Adrenal gland (tissue), 12 donors: ENCODE data around the gene EDN2. TPM values are rescaled to one million over a fixed set of nuclear protein-coding genes. Genes with fewer than 3 reads are reported as not detected.

Source experiments
- DNase-seq, 7 donors: peaks; one replicate each; pipeline ENCODE4 v3.0.0-alpha.2; 2019 to 2020
- H3K27ac ChIP-seq, 5 donors: fragments of 200-600 bp; sonication (generic) in 4 of 5; 1 replicate in 3 of 5; 2 replicates in 2 of 5; pipeline versions ENCODE4 v1.5.1 to v1.8.0; 2016 to 2020; ENCODE audit warnings: mild to moderate bottlenecking in 1 of 5
- H3K27me3 ChIP-seq: fragments of 200-600 bp; 2 replicates; pipeline ENCODE4 v1.8.0; 2021
- H3K36me3 ChIP-seq, 2 donors: fragments of 200-600 bp; replicated peaks in 1 of 2; 1 replicate in 1 of 2; 2 replicates in 1 of 2; pipeline versions ENCODE4 v1.5.1 to v1.8.0; 2018 to 2022
- H3K4me1 ChIP-seq, 2 donors: fragments of 200-600 bp; replicated peaks in 1 of 2; 1 replicate in 1 of 2; 2 replicates in 1 of 2; pipeline versions ENCODE4 v1.5.1 to v1.8.0; 2018 to 2021
- H3K4me3 ChIP-seq, 4 donors: fragments of 200-600 bp; sonication (generic) in 3 of 4; one replicate each; pipeline ENCODE4 v1.5.1; 2016 to 2018
- H3K9me3 ChIP-seq, 3 donors: fragments of 200-600 bp; sonication (generic) in 1 of 3; replicated peaks in 1 of 3; 1 replicate in 2 of 3; 2 replicates in 1 of 3; pipeline versions ENCODE4 v1.5.1 to v1.8.0; 2016 to 2021
- POLR2A ChIP-seq, 2 donors: fragments of 450-650 bp; IDR thresholded peaks; one replicate each; pipeline ENCODE4 v1.6.1; 2017; ENCODE audit warnings: antibody characterized with exemption in 2 of 2, mild to moderate bottlenecking in 2 of 2, moderate library complexity in 1 of 2
- WGBS, 4 donors: extraction: QIAGEN DNeasy Blood & Tissue Kit in 2 of 4; methylation state at CpG; one replicate each; pipeline versions ENCODE4 v1.1.5 to v1.1.7; 2013 to 2017; 5-methylcytosine and 5-hydroxymethylcytosine counted together
- intact Hi-C, 2 donors: fragments of 100-400 bp; cut with DNase I; formaldehyde crosslinking; loops; one replicate each; pipeline versions ENCODE4 v1.14.1 to v1.15.0; 2022 to 2023
- polyA plus RNA-seq, 3 donors: library from polyadenylated mRNA; stranded (reverse); fragments of 200-250 nt in 2 of 3; fragments of 350-450 nt in 1 of 3; fragmentation: Illumina TruSeq in 1 of 3; extraction: RNeasy Lipid Tissue Mini Kit (QIAGEN cat#74804) in 1 of 3; gene quantifications; one replicate each; pipeline ENCODE4 v1.2.3, GENCODE V29; 2013 to 2014
- total RNA-seq, 9 donors: library from RNA; depleted of rRNA in 4 of 9; stranded (reverse); fragments of >200 nt in 4 of 9; fragments of 120-200 nt in 1 of 9; fragmentation: NEBNext Ultra II Directional in 1 of 9; extraction: Animal tissue kit (Norgen Biotek cat#: 25700) in 1 of 9; gene quantifications; one replicate each; pipeline versions ENCODE4 v1.1.0 to v1.2.4, GENCODE V29; 2013 to 2023
- TF ChIP-seq, protein P1 (sequence below), 6 experiments: fragments of 450-650 bp in 4 of 6; fragments of 200-600 bp in 2 of 6; sonication (generic) in 1 of 6; IDR thresholded peaks; 1 replicate in 5 of 6; 2 replicates in 1 of 6; pipeline versions ENCODE4 v1.5.1 to v1.8.0; 2016 to 2021; ENCODE audit warnings: antibody characterized with exemption in 6 of 6, mild to moderate bottlenecking in 2 of 6, moderate library complexity in 1 of 6
- donor health status: healthy with polysubstance abuse.
- donor health status: Bipolar disorder and iron deficiency.
- donor health status: DM: yes; HTN: yes; CAD: no.
- donor health status: DM: no; HTN: no; CAD: no.
- donor health status: DM: no; HTN: no; CAD: no.
- donor health status: DM: yes; HTN: yes; CAD: no.

EDN2 gene
- total and polyA plus RNA-seq, 12 donors = 0.07 to 0.39 TPM; not detected in 10

DNA sequence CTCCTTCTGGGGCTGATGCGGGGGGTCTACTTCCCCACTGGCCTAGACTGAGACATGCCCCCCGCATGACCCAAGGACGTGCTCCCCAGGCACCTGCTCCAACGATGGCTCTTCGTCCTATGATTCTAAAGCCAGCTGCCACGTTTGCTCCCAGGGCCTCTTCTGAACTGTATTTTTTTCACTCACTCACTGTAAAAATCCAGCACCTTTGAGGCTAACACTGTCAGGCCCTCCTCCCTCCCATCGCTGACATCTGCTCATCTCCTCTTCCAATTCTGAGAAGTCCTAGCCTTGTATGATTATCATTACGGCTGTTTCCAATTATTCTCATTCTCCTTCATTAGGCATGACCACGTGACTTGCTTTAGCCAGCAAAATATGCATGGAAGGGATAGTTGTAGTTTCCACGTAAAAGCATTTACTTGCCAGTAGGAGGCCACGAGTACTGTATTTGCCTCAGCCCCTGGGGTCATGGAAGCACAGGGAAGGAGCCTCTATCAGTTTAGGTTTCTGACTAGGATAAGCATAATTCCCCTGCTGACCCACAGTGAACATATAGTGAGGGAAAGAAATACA lies 19.1 kb upstream of the EDN2 start:
- no peak overlapping the region for H3K4me3 ChIP-seq
- intact Hi-C loops = no loop called here
- no peaks in the 10 kb centered on the region for H3K36me3 ChIP-seq
- no peak for DNase-seq
- H3K27ac ChIP-seq = peak overlapping the region in 1 of 5 donors; percentile 17
- no peaks in the 10 kb centered on the region for H3K27me3 ChIP-seq
- TF ChIP-seq POLR2A (IDR thresholded peaks at IDR 0.05) = no peak
- TF ChIP-seq, protein P1, sequence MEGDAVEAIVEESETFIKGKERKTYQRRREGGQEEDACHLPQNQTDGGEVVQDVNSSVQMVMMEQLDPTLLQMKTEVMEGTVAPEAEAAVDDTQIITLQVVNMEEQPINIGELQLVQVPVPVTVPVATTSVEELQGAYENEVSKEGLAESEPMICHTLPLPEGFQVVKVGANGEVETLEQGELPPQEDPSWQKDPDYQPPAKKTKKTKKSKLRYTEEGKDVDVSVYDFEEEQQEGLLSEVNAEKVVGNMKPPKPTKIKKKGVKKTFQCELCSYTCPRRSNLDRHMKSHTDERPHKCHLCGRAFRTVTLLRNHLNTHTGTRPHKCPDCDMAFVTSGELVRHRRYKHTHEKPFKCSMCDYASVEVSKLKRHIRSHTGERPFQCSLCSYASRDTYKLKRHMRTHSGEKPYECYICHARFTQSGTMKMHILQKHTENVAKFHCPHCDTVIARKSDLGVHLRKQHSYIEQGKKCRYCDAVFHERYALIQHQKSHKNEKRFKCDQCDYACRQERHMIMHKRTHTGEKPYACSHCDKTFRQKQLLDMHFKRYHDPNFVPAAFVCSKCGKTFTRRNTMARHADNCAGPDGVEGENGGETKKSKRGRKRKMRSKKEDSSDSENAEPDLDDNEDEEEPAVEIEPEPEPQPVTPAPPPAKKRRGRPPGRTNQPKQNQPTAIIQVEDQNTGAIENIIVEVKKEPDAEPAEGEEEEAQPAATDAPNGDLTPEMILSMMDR (IDR thresholded peaks at IDR 0.05) = no peak
- H3K9me3 ChIP-seq = no peaks in the 10 kb centered on the region
- H3K4me1 ChIP-seq = peaks cover 4 to 9% of the 10 kb centered on the region in 2 donors
- 89 to 91% (median 89%) methylated on average over 11 of the region's 11 CpGs for WGBS, 4 donors

DNA sequence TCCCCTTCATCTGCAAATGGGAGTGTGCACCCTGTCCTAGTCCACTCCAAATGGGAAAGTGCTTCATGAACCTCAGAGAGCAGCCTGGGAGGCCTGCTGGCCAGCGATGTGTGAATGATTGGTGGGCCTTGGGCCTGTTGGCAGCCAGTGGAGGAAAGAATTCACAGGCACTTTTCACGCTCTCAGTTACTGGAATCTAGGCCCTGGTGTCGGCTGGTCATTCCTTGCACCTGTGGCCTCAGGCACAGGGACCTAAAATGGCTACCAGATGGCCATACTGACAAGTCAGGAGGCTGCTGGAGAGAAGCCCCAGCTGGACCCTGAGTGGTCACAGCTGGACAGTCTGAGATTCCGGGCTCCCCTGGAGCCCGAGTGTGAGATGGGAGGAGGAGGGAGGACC lies 18.4 kb upstream of the EDN2 start:
- no peaks in the 10 kb centered on the region for H3K27me3 ChIP-seq
- WGBS, 4 donors = 86 to 96% (median 92%) methylated on average over 3 to 5 of the region's 5 CpGs
- DNase-seq = no peak
- no peaks in the 10 kb centered on the region for H3K9me3 ChIP-seq
- no peak overlapping the region for H3K4me3 ChIP-seq
- H3K36me3 ChIP-seq = no peaks in the 10 kb centered on the region
- peaks cover 4 to 9% of the 10 kb centered on the region in 2 donors for H3K4me1 ChIP-seq
- TF ChIP-seq, protein P1 (IDR thresholded peaks at IDR 0.05) = no peak
- TF ChIP-seq POLR2A (IDR thresholded peaks at IDR 0.05) = no peak
- intact Hi-C loops = no loop called here
- H3K27ac ChIP-seq = no peak overlapping the region

DNA sequence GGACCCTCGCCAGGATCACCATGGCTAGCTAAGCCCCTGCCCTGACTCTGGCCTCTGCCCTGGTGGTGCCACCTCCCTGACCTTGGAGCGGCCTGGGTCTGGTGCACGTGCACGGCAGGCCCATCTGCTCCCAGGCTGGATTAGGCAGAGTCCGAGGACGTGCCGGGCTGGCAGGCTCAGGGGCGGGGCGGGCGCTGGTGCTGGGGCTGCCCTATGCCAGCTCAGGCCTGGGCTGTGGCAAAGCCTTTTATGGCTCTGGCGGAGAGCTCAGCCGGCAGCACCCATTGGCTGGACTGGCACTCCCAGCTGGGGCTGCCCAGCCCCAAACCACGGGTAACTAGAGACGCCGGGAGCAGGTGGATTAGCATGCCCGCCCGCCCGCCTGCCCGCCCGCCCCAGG lies 17.1 kb upstream of the EDN2 start:
- Histone ChIP-seq H3K36me3 (no peaks in the 10 kb centered on the region), H3K4me3 (no peak overlapping the region), H3K27ac (no peak overlapping the region), H3K4me1 (peaks cover 7 to 13% of the 10 kb centered on the region in 2 donors), H3K27me3 (no peaks in the 10 kb centered on the region), H3K9me3 (no peaks in the 10 kb centered on the region)
- intact Hi-C loops = no loop called here
- DNase-seq = no peak
- WGBS, 4 donors = 87 to 93% (median 92%) methylated on average over 6 to 20 of the region's 20 CpGs
- TF ChIP-seq, protein P1 (IDR thresholded peaks at IDR 0.05) = no peak
- TF ChIP-seq POLR2A (IDR thresholded peaks at IDR 0.05) = no peak

DNA sequence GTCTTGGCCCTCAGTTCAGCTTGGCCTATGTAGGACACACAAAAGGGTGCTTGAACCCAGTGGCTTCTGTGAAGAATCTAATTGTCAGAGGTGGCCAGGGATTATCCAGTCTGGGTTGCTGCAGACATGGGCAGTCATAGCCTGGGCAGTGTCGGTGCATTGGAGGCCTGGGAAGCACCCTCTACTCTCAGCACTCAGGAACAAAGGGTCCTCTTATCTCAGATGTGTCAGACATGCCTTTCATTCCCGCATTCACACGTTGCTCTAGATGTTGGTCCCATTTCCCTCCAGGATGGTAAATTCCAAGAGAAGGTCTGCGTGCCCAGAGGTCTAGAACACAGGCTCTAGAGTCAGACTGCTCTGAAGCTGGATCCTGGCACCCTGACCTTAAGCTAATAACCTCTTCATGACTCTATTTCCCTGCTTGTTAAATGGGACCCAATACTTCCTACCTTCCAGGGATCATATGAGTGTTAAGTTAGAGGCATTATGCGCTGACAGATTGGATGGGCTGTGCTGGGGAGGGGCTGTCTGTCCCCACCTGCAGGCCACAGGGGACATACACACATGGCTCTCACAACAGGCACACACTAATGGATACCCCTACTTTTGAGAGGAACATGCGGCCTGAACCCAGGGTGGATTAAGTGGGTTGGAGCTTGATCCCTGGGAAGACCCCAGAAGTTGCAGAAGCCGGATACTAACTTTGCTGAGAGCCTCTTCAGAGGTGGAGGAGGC lies 16.5 kb upstream of the EDN2 start:
- Histone ChIP-seq H3K27me3 (no peaks in the 10 kb centered on the region), H3K36me3 (no peaks in the 10 kb centered on the region), H3K4me1 (peaks cover 12 to 19% of the 10 kb centered on the region in 2 donors), H3K4me3 (no peak overlapping the region), H3K27ac (no peak overlapping the region), H3K9me3 (no peaks in the 10 kb centered on the region)
- DNase-seq = no peak
- no peak for TF ChIP-seq POLR2A (IDR thresholded peaks at IDR 0.05)
- 72 to 84% (median 76%) methylated on average over 6 to 7 of the region's 7 CpGs for WGBS, 4 donors
- intact Hi-C loops = no loop called here
